HG02759 (cell line): ENCODE measurements around the gene ASAP2.

ENCODE experiments used
- ATAC-seq: cut with Tn5 transposase; IDR thresholded peaks from one replicate; pipeline ENCODE4 v1.9.1; 2021; ENCODE audit warnings: mild to moderate bottlenecking, moderate library complexity; ENCODE audit not compliant: unreplicated experiment

Gene ASAP2

GRCh38 chr2:9374071-9374730, 167.6 kb downstream of the ASAP2 start:
- no peak for ATAC-seq

- no peak for ATAC-seq
Measured at GRCh38 chr2:9375857-9376428, 169.3 kb downstream of the ASAP2 start.

- ATAC-seq: no peak
Measured at GRCh38 chr2:9377461-9378097, 171.0 kb downstream of the ASAP2 start.

DNA sequence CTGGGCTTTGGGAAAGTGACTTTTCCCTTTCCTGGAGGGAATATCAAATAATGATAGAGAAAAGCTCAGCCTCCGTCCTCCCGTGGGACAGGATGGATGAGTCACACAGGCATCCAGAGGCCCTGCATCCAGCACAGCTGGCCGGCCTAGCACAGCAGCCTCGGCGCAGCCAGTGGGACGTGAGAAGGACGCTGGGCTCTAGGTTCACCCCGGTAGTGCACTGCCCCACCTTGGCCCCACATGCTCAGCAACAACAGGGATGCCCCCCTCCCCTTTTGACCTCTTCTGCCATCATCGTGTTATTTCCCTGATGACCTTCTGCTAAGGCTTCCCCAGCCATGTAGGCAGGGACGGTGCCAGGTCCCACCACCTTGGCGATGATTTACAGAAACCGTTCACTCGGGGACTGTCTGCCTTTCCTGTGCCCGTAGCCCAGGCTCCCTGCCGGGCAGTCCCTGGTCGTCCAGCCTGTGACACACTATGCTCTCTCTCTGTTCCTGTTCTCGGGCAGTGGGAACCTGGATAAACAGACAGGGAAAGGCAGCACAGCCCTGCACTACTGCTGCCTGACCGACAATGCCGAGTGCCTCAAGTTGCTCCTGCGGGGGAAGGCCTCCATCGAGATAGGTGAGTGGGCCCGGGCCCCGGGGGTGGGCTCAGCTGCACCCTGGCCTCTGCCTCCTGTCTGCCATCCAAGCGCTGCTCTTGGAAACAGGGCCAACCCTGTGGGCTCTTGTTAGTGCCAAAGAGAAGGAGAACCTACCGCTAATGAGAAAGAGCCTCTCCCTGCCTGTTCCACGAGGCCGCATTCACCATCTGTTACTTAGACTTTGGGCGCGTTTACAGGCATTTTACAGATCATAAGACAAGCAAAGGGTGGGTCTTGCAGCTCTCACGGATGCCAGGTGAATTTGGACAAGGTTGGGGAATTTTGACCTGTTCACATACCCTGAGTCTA, 172.1 kb downstream of the ASAP2 start:
- ATAC-seq: no peak

DNA sequence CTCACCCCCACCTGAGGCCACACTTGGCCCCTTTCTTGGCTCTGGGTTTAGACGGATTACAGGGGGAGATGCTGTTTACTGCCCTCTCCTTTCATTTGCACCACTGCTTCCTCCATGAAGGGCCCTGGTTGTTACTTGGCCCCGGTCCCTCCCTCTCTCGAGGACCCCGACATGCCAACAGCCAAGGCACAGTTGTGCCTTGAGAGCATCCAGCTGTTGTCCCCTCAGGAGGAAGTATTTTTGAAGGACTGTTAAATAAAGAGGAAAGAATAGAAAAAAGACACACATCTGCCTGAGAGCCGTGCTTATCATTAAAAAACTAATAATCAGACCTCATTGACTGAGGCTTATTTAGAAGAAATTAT, 172.8 kb downstream of the ASAP2 start:
- no peak for ATAC-seq

DNA sequence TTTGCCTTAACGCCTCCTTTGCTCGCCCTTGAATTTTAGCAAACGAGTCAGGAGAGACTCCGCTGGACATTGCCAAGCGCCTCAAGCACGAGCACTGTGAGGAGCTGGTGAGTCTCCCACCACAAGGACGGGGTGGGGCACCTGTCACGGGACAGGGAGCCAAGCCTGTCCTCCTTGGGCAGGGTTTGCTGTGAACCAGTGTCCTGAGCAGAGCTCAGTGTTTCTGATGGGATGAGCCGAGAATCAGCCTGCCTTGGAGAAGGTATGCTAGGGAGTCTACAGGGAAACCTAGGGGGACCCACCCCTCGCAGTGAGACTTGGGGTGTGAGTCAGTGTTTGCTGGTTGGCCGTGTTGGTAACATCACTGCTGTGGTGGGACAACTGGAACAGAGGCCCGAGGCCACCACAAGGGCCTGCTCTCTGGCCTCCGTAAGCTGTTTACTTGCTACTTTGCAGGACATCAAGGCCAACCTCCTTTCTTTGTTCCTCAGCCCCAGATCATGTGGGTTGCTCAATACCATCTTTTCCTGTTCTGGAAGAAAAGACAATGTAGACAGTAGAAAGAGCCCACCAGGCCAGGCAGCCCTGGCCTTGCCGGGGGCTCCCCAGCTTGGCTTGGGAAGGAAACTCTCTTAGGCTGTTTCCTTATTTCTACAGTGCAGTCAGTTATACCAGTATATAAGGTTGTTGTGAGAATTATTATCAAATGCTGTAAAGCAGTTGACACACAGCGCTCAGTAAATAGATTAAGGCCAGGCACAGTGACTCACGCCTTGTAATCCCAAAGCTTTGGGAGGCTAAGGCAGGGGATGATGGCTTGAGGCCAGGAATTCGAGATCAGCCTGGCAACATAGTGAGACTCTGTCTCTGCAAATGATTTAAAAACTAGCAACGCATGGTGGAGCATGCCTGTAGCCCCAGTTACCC, 174.4 kb downstream of the ASAP2 start:
- ATAC-seq: no peak

DNA sequence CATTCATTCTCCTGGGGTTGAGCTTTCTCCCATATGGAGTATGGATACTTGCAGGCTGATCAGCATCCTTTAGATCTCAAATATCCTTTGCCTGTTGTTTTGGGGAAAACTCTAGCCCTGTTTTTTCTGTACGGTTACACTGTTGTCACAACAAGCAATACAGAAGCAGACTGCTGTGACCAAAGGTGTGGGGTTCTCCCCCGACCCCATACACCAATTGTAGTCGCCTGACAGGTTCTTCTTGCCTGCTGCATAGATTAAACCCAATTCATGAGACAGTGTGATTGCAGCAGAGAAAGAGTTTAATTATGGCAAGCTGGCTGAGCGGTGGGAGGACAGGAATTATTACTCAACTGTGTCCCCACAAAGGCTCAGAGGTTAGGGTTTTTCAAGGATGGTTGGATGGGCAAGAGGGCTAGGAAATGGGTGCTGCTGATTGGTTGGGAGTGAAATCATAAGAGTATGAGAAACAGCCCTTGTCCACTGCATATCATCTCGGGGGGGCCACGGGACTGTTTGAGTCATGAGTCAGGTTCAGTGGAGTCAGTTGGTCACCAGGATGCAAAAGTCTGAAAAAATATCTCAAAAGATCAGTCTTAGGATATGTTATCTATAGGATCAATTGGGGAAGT, 176.1 kb downstream of the ASAP2 start:
- ATAC-seq: no peak

- ATAC-seq: no peak
Measured at GRCh38 chr2:9384521-9384920, 177.9 kb downstream of the ASAP2 start.

- no peak for ATAC-seq
Measured at GRCh38 chr2:9385841-9386240, 179.2 kb downstream of the ASAP2 start.

- ATAC-seq: no peak
Measured at GRCh38 chr2:9388199-9388681, 181.6 kb downstream of the ASAP2 start.

DNA sequence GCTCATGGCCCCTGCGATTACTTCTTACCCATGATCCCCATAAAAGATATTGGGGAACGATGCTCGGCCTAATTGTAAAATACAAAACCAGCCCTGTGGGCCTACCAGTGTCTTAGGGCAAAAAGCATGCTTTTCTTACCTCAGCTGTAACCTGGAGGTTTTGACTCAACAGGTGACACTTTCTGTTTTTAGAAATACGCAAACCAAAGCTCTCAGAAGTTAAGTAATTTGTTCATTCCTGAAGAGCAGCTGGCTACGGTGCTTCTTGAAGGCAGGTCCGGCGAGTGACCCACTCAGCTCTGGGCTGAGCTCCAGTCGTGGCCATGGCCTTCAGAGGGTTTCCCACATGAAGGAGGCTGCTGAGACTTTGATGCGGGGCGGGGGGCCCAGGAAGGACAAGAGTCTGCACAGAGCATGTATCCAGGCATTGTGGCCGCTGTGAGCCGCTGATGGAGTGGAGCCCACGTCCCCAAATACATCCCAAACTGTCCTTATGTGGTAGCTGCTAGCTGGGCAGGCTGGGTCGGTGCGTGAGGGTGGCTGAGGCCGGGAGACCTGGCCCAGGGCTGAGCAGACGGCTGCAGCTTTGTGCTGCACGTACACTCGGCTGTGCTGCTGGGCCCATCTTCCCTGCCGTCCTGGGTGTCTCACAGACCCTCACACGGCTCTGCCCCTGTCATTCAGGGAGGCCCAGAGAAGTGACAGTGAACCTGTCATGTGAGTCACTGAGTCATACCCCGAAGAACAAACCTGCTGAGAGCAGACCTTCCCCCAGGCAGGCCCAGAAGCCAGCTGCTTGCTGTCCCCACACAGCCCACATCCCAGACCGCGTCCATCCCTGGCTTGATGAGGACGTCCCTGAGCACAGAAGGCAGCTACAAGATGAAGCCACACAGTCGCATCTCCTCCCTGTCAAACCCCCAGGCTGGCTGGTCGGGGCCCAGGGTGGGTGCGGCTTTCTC, 182.6 kb downstream of the ASAP2 start:
- no peak for ATAC-seq

DNA sequence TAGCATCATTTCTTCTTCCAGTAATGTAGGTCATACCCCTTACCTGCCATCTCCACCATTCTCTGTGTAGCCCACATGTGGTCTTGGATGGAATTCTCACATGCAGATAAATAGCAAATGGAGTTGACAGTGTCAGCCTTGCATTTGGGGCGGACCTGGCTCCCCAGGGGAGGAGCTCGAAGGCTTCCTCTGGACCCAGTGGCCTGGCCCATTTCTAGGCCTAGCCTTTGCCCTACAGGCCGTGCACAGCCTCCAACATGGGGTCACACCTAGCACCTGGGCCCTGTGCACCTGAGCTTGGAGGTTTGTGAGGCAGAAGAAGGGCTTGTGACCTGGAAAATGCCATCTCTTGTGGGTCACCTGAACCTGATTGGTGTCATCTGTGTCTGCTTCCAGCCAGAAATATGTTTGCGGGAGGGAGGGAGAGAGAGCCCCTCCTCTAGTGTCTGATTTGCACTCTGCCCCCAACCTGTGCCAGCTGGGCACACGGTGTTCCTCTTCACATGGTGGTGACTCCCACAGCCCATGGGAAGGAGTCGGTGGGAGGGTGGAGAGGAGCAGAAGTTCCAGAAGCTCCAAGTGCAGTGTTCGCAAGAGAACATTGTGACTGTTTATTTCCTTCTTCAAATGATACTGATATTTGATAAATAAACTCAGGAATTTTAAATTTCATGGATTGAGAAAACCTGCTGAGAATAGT, 183.7 kb downstream of the ASAP2 start:
- no peak for ATAC-seq

GRCh38 chr2:9390991-9391390, 184.4 kb downstream of the ASAP2 start:
- ATAC-seq: no peak

DNA sequence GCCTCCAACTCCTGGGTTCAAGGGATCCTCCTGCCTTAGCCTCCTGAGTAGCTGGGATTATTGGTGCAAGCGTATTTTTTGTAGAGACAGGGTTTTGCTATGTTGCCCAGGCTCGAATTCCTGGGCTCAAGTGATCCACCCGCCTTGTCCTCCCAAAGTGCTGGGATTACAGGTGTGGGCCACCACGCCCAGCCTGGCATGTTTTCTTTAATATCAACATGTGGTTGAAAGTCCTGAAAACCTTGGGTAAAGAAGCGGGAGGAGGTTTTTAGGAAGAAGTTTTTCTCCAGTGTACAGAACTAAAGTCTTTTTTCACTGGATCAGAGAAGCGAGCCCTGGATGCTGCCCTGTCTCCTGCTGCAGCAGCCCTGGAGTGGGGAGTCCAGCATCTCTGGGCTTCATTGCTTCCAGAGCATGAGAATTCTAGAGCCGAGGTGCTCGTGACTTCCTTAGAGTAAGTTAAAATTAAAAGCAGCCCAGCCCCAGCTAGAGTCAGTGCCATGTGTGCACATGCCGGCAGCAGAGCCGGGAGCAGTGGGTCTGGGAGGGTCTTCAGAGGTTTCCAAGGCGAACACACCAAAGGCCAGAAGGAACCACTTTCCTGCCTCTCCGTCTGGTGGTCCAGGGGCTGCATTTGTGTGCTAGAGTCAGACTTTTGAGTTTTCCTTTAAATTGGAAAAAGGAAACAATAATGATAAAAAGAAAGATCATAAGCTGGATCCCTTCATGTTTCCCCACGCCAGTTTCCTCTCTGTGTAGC, 185.5 kb downstream of the ASAP2 start:
- no peak for ATAC-seq

GRCh38 chr2:9392898-9393765, 186.5 kb downstream of the ASAP2 start:
- ATAC-seq: no peak

DNA sequence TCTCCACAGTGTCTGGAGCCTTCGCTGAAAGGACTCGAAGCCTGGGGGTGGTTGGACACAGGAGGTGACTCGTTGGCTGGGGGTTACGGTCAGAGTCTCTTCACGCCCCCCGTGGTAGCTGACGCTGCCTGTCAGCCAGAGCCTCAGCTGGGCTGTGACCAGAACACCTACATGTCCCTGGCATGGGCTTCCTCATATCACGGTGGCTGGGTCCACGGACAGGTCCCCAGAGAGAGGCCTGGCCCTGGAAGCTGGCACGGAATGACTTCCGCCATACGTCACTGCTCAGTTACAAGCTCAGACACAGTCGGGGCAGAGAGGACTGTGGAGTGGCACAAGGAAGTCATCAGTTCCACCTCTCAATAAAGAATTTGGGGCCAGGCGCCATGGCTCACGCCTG, 188.2 kb downstream of the ASAP2 start:
- no peak for ATAC-seq
